ENCODE data around the gene OGFOD1.

The OGFOD1 gene

DNA sequence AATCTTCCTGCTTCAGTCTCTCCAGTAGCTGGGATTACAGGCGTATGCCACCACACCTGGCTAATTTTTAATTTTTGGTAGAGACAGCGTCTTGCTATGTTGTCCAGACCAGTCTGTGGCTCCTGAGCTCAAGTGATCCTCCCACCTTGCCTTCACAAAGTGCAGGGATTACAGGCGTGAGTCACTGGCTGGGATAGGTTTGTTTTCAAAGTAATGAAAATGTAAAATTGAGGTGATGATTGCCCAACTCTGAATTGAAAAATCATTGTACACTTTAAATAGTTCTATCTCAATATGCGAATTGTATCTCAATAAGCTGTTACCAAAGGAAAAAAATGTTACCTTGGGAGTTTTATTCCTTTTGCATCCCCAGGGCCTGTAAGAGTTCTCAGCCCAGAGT, 24.8 kb upstream of the OGFOD1 start:
- DNase-seq (ENCODE audit: low read depth in 2 of 2) = no peak

DNA sequence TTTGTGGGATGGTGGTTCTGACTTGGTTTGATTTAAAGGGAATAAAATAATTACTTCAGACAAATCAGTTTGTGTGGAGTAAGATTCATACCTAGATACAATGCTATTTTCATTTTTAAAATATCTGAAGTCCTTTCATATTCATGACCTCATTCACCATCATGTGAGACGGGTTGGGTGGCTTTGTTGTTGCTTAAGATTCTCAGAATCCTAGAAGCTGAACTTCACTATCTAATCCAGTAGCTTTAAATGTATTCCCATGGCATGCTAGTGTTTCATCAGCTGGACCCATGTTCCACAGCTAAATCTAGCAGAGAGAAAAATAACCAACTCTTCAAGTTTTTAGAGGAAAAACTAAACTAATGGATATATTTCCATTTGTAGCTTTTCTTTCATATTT, 23.3 kb upstream of the OGFOD1 start:
- no peak for DNase-seq (ENCODE audit: low read depth in 2 of 2)

- no peak for DNase-seq (ENCODE audit: low read depth in 2 of 2)
These were observed 15.1 kb upstream of the OGFOD1 start for GRCh38 chr16:56436258-56436657.

DNA sequence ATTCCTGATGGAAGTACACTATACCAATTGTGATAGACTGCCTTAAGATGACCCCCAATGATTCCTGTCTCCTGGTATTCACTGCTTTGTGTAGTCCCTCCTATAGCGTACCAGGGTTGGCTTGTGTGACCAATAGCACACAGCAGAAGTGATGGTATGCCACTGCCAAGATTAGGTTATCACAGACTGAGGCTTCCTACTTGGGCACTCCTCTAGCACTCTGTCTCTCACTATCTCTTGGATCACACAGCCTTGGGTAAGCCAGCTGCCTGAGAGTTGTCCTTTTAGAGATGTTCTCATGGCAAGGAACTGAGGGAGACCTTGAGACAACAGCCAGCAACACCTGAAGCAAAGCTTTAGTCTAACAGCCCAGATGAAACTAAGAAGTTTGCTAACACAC, 13.3 kb upstream of the OGFOD1 start:
- DNase-seq (ENCODE audit: low read depth in 2 of 2) = no peak

- no peak for DNase-seq (ENCODE audit: low read depth in 2 of 2)
These were observed 4.1 kb upstream of the OGFOD1 start for GRCh38 chr16:56447286-56447685.

DNA sequence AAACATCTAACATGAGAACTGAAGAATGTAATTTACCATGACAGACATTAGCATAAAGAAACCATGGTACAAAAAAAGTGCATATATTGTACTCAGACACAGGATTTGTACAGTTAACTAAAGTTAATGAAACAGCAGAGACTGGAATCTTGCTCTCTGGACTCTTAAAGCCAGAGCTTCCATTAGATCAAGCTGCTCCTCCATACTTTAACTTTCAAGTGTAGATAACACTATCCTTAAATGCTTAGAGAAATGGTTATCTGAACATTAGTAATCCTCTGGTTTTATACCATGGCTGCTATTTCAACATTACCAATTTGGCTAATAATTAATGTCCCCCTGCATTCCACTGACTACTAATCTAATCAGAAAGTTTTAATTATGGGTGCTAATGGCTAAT, 3.3 kb upstream of the OGFOD1 start:
- no peak for DNase-seq (ENCODE audit: low read depth in 2 of 2)

GRCh38 chr16:56450275-56450985, 924 bp upstream of the OGFOD1 start:
- DNase-seq (ENCODE audit: low read depth in 2 of 2) = no peak

DNA sequence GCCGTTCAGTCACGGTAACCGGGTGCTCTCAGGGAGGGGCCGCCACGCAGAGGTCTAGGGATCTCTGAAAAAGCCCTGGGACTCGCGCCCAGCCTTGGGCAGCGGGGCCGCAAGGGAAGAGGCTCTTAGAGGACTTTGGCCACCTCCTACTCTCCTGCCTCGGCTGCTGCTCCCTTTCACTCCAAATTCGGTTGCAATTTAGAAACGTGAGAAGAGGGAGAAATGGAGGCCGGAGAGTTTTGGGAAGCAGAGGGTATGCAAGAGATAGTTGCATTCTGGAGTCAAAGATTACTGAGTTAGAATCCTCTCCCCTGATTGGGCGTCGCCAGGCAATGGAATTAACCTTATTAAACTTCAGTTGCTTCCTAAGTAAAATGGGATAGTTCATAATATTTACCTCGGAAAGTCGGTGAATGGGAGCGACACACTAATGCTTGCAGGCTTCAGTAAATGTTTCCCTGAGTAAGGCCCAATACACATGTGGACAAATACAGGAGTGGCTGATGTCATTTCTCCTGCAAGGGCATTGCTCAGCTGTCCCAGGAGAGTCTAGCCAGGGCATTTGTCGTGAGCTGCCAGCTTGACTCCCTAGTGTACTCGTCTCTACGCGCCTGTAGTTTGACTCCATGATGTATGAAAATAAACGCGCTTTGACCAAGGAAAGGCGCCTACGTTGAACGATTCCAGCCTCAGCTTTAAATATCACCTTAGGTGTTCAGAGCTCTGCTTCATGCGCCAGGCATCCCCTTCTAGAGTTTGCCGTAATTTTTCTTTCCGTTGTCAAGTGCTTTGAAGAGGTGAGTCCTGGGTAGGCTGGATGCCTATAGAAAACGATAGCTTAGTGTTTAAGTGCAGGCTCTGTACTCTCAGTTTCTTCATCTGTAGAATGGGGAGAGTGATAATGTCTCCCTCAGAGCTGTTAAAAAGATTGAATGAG, 667 bp downstream of the OGFOD1 start:
- DNase-seq (ENCODE audit: low read depth in 2 of 2) = no peak

DNA sequence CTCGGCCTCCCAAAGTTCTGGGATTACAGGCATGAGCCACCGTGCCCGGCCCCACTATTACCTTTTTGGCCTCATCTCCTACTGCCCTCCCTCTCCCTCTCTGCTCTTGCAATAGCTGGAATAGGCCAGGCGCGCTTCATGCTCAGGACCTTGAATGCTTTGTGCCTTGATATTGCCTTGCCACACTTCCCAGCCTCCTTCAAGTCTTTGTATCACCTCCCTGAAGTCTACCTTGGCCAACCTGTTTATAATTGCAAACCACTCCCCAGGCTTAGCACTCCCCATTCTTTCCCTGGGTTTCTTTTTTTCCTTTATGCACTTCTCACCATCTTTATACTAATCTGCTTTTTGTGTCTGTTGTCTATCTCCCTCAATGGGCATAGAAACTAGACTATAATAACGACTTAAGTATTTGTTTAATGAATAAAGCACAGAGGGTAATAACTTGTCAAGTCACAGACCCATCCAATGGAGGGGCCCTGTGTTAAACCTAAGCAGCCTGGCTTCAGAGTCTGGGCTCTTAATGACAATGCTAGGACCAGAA, 6.6 kb downstream of the OGFOD1 start:
- DNase-seq (ENCODE audit: low read depth in 2 of 2) = no peak

- DNase-seq (ENCODE audit: low read depth in 2 of 2) = no peak
These were observed 8.7 kb downstream of the OGFOD1 start for GRCh38 chr16:56460101-56460500.

- no peak for DNase-seq (ENCODE audit: low read depth in 2 of 2)
These were observed 10.9 kb downstream of the OGFOD1 start for GRCh38 chr16:56462064-56462796.

DNA sequence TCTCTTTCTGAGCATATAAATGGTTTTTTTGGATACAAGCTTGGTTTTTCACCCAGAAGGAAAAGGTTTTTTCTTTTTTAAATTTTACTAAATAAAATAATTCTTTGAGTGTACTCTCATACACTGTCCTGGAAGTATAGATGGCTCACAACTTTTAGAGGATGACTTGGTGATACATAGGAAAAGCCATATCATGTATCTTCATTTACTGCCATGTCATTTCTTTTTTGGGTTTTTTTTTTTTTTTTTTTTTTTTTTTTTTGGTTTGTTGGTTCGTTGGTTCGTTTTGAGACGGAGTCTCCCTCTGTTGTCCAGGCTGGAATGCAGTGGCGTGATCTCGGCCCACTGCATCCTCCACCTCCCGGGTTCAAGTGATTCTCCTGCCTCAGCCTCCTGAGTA, 11.8 kb downstream of the OGFOD1 start:
- no peak for DNase-seq (ENCODE audit: low read depth in 2 of 2)

DNA sequence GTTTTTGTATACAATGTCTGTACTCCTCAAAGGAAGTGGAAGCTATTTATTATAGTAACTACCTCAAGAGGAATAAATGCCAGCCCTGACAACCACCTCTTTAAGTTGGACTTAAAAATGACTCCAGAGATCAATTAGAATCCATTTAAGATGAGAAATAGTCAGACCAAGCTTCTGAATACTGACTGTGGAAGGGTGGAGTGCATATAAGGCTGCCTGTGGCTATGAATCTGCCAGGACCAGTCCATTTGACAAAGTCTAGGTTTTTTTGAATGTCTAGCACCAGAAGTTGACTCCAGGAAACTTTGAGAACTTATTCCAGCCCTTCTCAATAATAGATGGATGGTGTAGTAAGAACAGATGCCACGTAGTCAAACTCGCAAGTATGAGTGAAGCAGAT, 15.0 kb downstream of the OGFOD1 start:
- DNase-seq (ENCODE audit: low read depth in 2 of 2) = no peak

DNA sequence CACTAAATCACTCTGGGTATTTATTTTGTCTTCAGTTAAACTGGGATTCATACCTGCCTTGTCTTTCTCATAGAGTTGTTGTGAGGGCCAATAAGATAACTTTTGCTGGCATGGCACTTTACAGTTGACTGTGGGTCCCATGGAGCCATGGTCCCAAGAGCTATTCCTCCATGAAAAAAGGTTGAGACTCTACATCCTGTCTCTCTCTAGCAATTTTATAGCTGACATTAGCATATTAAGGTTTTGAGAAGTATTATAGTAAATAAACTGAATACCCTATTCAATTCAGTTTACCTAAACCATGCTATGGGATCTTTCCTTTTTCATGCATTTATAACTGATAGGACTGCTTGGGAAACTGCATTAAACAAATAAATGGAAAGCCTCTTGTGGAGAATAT, 17.4 kb downstream of the OGFOD1 start:
- DNase-seq (ENCODE audit: low read depth in 2 of 2) = no peak

GRCh38 chr16:56469748-56470147, 18.4 kb downstream of the OGFOD1 start:
- no peak for DNase-seq (ENCODE audit: low read depth in 2 of 2)

GRCh38 chr16:56470232-56470631, 18.9 kb downstream of the OGFOD1 start:
- DNase-seq (ENCODE audit: low read depth in 2 of 2) = no peak

DNA sequence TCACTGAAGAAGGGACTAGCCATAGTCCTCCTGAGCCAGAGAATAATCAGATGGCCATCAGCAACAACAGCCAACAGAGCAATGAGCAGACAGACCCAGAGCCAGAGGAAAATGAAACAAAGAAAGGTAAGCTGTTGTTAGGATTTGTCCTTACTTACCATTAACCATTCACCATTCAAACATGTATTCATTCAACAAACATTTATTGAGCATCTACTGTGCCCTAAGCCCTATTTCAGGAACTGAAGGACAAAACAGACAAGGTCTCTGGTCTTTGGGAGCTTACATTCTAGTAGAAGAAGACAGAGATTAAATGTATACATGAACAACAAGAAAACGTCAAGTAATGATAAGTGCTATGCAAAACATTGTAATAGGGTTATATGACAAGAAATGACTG, 19.3 kb downstream of the OGFOD1 start:
- no peak for DNase-seq (ENCODE audit: low read depth in 2 of 2)

DNA sequence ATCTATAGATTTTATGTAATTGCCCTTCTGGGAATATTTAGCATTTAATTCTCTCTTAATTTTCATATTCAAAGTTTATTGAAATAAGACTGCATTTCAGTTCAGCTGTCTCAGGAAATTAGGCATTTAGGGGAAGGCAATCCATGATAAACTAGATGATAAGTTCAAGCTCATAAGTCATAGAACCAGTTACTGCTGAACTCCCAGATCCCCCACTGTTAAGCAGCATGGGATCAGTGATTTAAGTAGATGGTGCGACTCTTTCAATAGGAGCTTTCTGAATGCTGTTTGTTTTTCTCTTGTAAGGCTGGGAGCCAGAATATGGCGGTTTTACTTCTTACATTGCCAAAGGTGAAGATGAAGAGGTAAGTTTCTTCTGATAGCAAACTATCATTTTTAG, 23.8 kb downstream of the OGFOD1 start:
- DNase-seq (ENCODE audit: low read depth in 2 of 2) = no peak

GRCh38 chr16:56477096-56477878, 25.9 kb downstream of the OGFOD1 start:
- DNase-seq (ENCODE audit: low read depth in 2 of 2) = peak; percentile 67 to 68

DNA sequence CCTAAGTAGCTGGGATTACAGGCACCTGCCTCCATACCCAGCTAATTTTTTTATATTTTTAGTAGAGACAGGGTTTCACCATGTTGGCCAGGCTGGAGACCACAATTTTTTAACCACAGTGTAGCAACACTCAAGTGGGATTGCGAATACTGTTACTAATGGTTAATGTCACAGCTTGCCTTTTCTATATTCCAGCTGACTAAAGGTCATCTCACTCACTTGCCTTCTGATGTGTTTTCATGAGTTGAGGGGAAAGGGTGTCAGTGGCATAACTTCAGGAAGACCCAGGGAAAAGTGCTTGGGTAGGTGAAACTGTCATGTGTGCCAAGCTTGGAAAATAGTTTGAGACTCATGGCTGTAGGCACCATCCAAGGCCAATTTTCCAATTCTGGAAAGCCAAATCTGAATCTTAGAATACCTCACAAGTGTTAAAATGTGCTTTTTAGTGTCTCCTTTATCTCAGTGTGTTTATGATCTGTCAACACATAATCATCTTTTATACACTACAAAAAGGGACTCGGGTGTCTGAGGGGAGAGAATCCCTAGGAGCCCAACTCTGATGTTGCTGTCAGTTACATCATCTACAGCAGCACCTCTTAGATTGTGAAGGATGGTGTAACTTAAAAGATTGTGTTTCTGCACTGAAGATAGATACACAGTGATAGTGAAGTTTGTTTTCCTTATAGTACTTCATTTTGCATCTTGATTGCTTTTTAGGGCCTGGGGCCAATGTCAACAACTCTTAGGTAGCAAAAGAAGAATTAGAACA, 27.1 kb downstream of the OGFOD1 start:
- DNase-seq (ENCODE audit: low read depth in 2 of 2) = peak; percentile 18 to 25

GRCh38 chr16:56479469-56479868, 28.1 kb downstream of the OGFOD1 start:
- no peak for DNase-seq (ENCODE audit: low read depth in 2 of 2)

All from fibroblast of skin of left biceps (primary cell).